Natural killer cell (primary cell): ENCODE data around the gene SIM1. TPM values are rescaled to one million over a fixed set of nuclear protein-coding genes. Genes with fewer than 3 reads are reported as not detected.

ENCODE experiments used
- ATAC-seq, 3 donors: fragments of 150-1000 bp in 2 of 3; fragments of 200-7000 bp in 1 of 3; cut with Tn5 transposase; 1 replicate in 1 of 3; 2 replicates in 2 of 3; pipeline ENCODE4 v1.10.0; 2021; ENCODE audit warnings: mild to moderate bottlenecking in 2 of 3, moderate library complexity in 2 of 3
- DNase-seq, 2 donors: peaks; one replicate each; pipeline versions ENCODE4 v3.0.0 to v3.0.0-alpha.2; 2013 to 2021; ENCODE audit warnings: mixed read lengths in 1 of 2
- H3K27ac ChIP-seq: one replicate; pipeline ENCODE4 v1.5.1; 2013; ENCODE audit warnings: mild to moderate bottlenecking, low read length
- H3K27me3 ChIP-seq: one replicate; pipeline ENCODE4 v1.6.1; 2013; ENCODE audit warnings: low read length; ENCODE audit not compliant: control insufficient read depth, insufficient read depth
- H3K36me3 ChIP-seq: one replicate; pipeline ENCODE4 v1.6.1; 2013; ENCODE audit warnings: low read length; ENCODE audit not compliant: control insufficient read depth, insufficient read depth
- H3K4me1 ChIP-seq: one replicate; pipeline ENCODE4 v1.6.1; 2013; ENCODE audit warnings: low read length; ENCODE audit not compliant: control insufficient read depth, insufficient read depth
- H3K4me3 ChIP-seq: one replicate; pipeline ENCODE4 v1.5.1; 2013; ENCODE audit warnings: low read length
- H3K9me3 ChIP-seq: one replicate; pipeline ENCODE4 v1.6.1; 2013; ENCODE audit warnings: low read length; ENCODE audit not compliant: control insufficient read depth, insufficient read depth
- H3K27ac Mint-ChIP-seq, 2 donors: one replicate each; pipeline ENCODE4 v1.8.0; 2022; ENCODE audit warnings: mild to moderate bottlenecking in 2 of 2, mixed read lengths in 2 of 2, moderate library complexity in 1 of 2
- H3K27me3 Mint-ChIP-seq, 2 donors: one replicate each; pipeline ENCODE4 v1.8.0; 2022; ENCODE audit warnings: low read depth in 2 of 2, mixed read lengths in 2 of 2
- H3K36me3 Mint-ChIP-seq: one replicate; pipeline ENCODE4 v1.8.0; 2022; ENCODE audit warnings: mixed read lengths
- H3K4me1 Mint-ChIP-seq, 2 donors: one replicate each; pipeline ENCODE4 v1.8.0; 2022; ENCODE audit warnings: mixed read lengths in 2 of 2
- H3K4me3 Mint-ChIP-seq: one replicate; pipeline ENCODE4 v1.8.0; 2022; ENCODE audit warnings: mild to moderate bottlenecking, moderate library complexity, mixed read lengths
- H3K9me3 Mint-ChIP-seq, 2 donors: one replicate each; pipeline ENCODE4 v1.8.0; 2022; ENCODE audit warnings: mixed read lengths in 2 of 2
- WGBS: methylation state at CpG from one replicate; pipeline ENCODE4 v1.1.7; 2013; ENCODE audit warnings: missing lambda C conversion rate; ENCODE audit not compliant: insufficient coverage; 5-methylcytosine and 5-hydroxymethylcytosine counted together
- intact Hi-C: fragments of 100-400 bp; cut with micrococcal nuclease; formaldehyde crosslinking; loops from one replicate; pipeline ENCODE4 v1.14.2; 2022
- total RNA-seq, 4 donors: library from RNA; stranded (reverse); fragments of 120-200 nt in 1 of 4; gene quantifications; one replicate each; pipeline versions ENCODE4 v1.2.3 to v1.2.4, GENCODE V29; 2013 to 2022
- TF ChIP-seq, protein P1 (sequence below): fragments of 200-600 bp; IDR thresholded peaks from one replicate; pipeline ENCODE4 v1.8.0; 2022; ENCODE audit warnings: antibody characterized with exemption

The SIM1 gene
- total RNA-seq, 3 donors from 2014 or later (not counting 1 experiment from before 2014, with no cell fraction given): not detected

DNA sequence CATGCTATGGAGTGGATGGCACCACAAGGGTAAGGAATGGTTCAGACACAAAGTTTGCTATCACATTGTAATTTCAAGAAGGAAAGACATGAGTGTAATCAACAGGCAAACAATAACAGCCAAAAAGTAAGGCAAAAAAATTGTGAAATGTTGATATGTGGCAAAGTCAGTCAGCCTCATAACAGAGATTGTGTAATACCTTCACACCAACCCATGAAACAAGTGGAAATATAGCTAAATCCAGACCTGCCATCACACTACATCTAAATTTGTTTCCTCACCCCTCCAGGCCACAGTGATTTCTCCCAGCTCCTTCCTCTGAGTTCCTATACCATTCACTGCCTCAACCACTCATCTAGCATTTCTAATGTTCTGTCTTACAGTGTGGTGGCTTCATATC is 37.3 kb downstream of the SIM1 start:
- intact Hi-C loops: no loop called here
- ATAC-seq: no peak
- H3K4me1 Mint-ChIP-seq: no peaks in the 10 kb centered on the region

GRCh38 chr6:100426744-100427338 is 37.9 kb downstream of the SIM1 start:
- DNase-seq (no peak), ATAC-seq (no peak)
- Histone ChIP-seq H3K27ac (no peak overlapping the region), H3K27me3 (peaks cover 2% of the 10 kb centered on the region), H3K4me3 (no peak overlapping the region), H3K36me3 (no peaks in the 10 kb centered on the region), H3K4me1 (no peaks in the 10 kb centered on the region), H3K9me3 (no peaks in the 10 kb centered on the region)
- 88% methylated on average over 10 of the region's 10 CpGs for WGBS
- TF ChIP-seq, protein P1, sequence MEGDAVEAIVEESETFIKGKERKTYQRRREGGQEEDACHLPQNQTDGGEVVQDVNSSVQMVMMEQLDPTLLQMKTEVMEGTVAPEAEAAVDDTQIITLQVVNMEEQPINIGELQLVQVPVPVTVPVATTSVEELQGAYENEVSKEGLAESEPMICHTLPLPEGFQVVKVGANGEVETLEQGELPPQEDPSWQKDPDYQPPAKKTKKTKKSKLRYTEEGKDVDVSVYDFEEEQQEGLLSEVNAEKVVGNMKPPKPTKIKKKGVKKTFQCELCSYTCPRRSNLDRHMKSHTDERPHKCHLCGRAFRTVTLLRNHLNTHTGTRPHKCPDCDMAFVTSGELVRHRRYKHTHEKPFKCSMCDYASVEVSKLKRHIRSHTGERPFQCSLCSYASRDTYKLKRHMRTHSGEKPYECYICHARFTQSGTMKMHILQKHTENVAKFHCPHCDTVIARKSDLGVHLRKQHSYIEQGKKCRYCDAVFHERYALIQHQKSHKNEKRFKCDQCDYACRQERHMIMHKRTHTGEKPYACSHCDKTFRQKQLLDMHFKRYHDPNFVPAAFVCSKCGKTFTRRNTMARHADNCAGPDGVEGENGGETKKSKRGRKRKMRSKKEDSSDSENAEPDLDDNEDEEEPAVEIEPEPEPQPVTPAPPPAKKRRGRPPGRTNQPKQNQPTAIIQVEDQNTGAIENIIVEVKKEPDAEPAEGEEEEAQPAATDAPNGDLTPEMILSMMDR: no peak
- Mint-ChIP-seq H3K4me3 (no peak overlapping the region), H3K27me3 (no peaks in the 10 kb centered on the region), H3K4me1 (no peaks in the 10 kb centered on the region), H3K36me3 (no peaks in the 10 kb centered on the region), H3K9me3 (peaks cover 0 to 1% of the 10 kb centered on the region in 2 donors), H3K27ac (no peak overlapping the region)
- intact Hi-C loops: no loop called here

More for the DNA sequence above, 37.3 kb downstream of the SIM1 start:
- Mint-ChIP-seq H3K36me3 (no peaks in the 10 kb centered on the region), H3K27ac (no peak overlapping the region), H3K9me3 (no peaks in the 10 kb centered on the region), H3K4me3 (no peak overlapping the region), H3K27me3 (peaks cover 0 to under 1% of the 10 kb centered on the region in 2 donors)
- TF ChIP-seq, protein P1: no peak
- Histone ChIP-seq H3K27me3 (peaks cover 2% of the 10 kb centered on the region), H3K4me3 (no peak overlapping the region), H3K27ac (no peak overlapping the region), H3K36me3 (no peaks in the 10 kb centered on the region), H3K9me3 (no peaks in the 10 kb centered on the region), H3K4me1 (no peaks in the 10 kb centered on the region)
- DNase-seq: no peak

- ATAC-seq (no peak), DNase-seq (no peak)
- no peaks in the 10 kb centered on the region for H3K4me1 ChIP-seq
- intact Hi-C loops: no loop called here
- H3K27me3 ChIP-seq: peaks cover 3% of the 10 kb centered on the region
- Mint-ChIP-seq H3K4me3 (no peak overlapping the region), H3K27ac (no peak overlapping the region), H3K27me3 (no peaks in the 10 kb centered on the region), H3K4me1 (no peaks in the 10 kb centered on the region), H3K9me3 (peaks cover 0 to 2% of the 10 kb centered on the region in 2 donors), H3K36me3 (no peaks in the 10 kb centered on the region)
- TF ChIP-seq, protein P1: no peak
- H3K9me3 ChIP-seq: no peaks in the 10 kb centered on the region
- 98% methylated on average over 3 of the region's 3 CpGs for WGBS
- no peak overlapping the region for H3K4me3 ChIP-seq
- no peak overlapping the region for H3K27ac ChIP-seq
- no peaks in the 10 kb centered on the region for H3K36me3 ChIP-seq
These were observed 38.5 kb downstream of the SIM1 start for GRCh38 chr6:100426241-100426640.

DNA sequence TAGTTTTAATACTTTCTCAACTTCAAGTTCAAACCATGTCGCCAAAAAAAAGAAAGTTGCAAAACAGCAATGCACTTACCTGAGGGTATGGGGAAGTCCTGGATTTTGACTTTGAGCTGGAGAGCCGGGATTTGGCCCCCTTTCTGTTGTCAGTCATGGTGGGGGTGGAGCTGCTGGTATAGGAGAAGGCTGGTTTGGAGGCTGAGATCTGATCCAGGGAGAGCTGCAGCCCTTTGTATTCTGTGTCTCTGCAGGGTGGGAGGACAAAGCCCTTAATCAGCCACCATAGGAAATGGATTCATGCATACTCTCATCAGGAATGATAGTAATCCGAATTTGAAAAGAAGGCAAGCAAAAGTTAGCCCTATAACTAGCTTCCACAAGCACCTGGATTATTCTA is 44.0 kb downstream of the SIM1 start:
- no peak for ATAC-seq
- Histone ChIP-seq H3K4me3 (no peak overlapping the region), H3K27ac (no peak overlapping the region), H3K4me1 (no peaks in the 10 kb centered on the region), H3K27me3 (peaks cover 2% of the 10 kb centered on the region), H3K36me3 (no peaks in the 10 kb centered on the region), H3K9me3 (no peaks in the 10 kb centered on the region)
- H3K9me3 Mint-ChIP-seq: peaks cover 0 to 2% of the 10 kb centered on the region in 2 donors
- no peak overlapping the region for H3K27ac Mint-ChIP-seq
- TF ChIP-seq, protein P1: no peak
- no peak overlapping the region for H3K4me3 Mint-ChIP-seq
- DNase-seq: no peak
- H3K4me1 Mint-ChIP-seq: no peaks in the 10 kb centered on the region
- intact Hi-C loops: no loop called here
- H3K36me3 Mint-ChIP-seq: no peaks in the 10 kb centered on the region
- H3K27me3 Mint-ChIP-seq: no peaks in the 10 kb centered on the region
- 51% methylated on average over 3 of the region's 3 CpGs for WGBS
